IMR-90 (cell line): ENCODE measurements around the gene CLCA1. TPM values are rescaled to one million over a fixed set of nuclear protein-coding genes. Genes with fewer than 3 reads are reported as not detected.

Experiments
- ATAC-seq: fragments of 200-7000 bp; cut with Tn5 transposase; 2 replicates; pipeline ENCODE4 v1.9.1; 2020; ENCODE audit warnings: low read depth, mild to moderate bottlenecking, moderate library complexity
- BruUV-seq: library from RNA; stranded (reverse); fragments of 400-500 nt; replicated peaks from 2 replicates; lab custom pipeline; 2021; lab: Mats Ljungman, UMichigan
- CTCF ChIA-PET: fragments of 300-600 bp; formaldehyde crosslinking; extraction: SDS; loops from one replicate; lab custom pipeline; 2021; ENCODE audit warnings: antibody characterized with exemption; lab: Yijun Ruan, JAX
- POLR2A ChIA-PET: fragments of 300-600 bp; sonication (Branson Sonifier 250); formaldehyde crosslinking; loops from one replicate; lab custom pipeline; 2022; ENCODE audit warnings: antibody characterized with exemption; ENCODE audit not compliant: unreplicated experiment; lab: Charles Lee
- DNase-seq: peaks from one replicate; pipeline ENCODE4 v3.0.0; 2013
- H2AFZ ChIP-seq: replicated peaks from 2 replicates; pipeline ENCODE3; 2013; ENCODE audit warnings: low read length, mild to moderate bottlenecking; ENCODE audit not compliant: poor library complexity
- H2AK5ac ChIP-seq: 2 replicates; pipeline ENCODE4 v1.6.1; 2013; ENCODE audit warnings: low read depth, low read length, inconsistent platforms
- H2AK9ac ChIP-seq: replicated peaks from 2 replicates; pipeline ENCODE3; 2013; ENCODE audit warnings: mild to moderate bottlenecking, low read depth, low read length, moderate library complexity; ENCODE audit not compliant: poor library complexity
- H2BK120ac ChIP-seq: 2 replicates; pipeline ENCODE4 v1.6.1; 2013; ENCODE audit warnings: low read depth, low read length, inconsistent platforms
- H2BK15ac ChIP-seq: 3 replicates; pipeline ENCODE4 v1.6.1; 2013; ENCODE audit warnings: low read depth, low read length, inconsistent platforms
- H2BK20ac ChIP-seq: 2 replicates; pipeline ENCODE4 v1.6.1; 2013; ENCODE audit warnings: low read depth, mild to moderate bottlenecking, inconsistent platforms, low read length, moderate library complexity
- H2BK5ac ChIP-seq: 2 replicates; pipeline ENCODE4 v1.6.1; 2013; ENCODE audit warnings: mild to moderate bottlenecking, low read depth, low read length, inconsistent platforms; ENCODE audit not compliant: poor library complexity, severe bottlenecking
- H3K14ac ChIP-seq: replicated peaks from 2 replicates; pipeline ENCODE4 v1.6.1; 2013; ENCODE audit warnings: low read depth, low read length, inconsistent platforms
- H3K18ac ChIP-seq: 2 replicates; pipeline ENCODE4 v1.6.1; 2013; ENCODE audit warnings: low read depth, low read length, control low read depth
- H3K23ac ChIP-seq: 2 replicates; pipeline ENCODE4 v1.6.1; 2013; ENCODE audit warnings: low read depth, low read length, inconsistent platforms
- H3K27ac ChIP-seq: 2 replicates; pipeline ENCODE4 v1.5.1; 2013; ENCODE audit warnings: mild to moderate bottlenecking, control low read depth, low read length; ENCODE audit not compliant: insufficient read depth
- H3K27me3 ChIP-seq: 2 replicates; pipeline ENCODE4 v1.6.1; 2013; ENCODE audit warnings: low read length; ENCODE audit not compliant: control insufficient read depth, insufficient read depth
- H3K36me3 ChIP-seq: 2 replicates; pipeline ENCODE4 v1.6.1; 2013; ENCODE audit warnings: low read length, mixed read lengths; ENCODE audit not compliant: control insufficient read depth, insufficient read depth
- H3K4ac ChIP-seq: 2 replicates; pipeline ENCODE4 v1.6.1; 2013; ENCODE audit warnings: low read depth, low read length, inconsistent platforms
- H3K4me1 ChIP-seq: 2 replicates; pipeline ENCODE4 v1.6.1; 2013; ENCODE audit warnings: low read length, mixed read lengths; ENCODE audit not compliant: control insufficient read depth, insufficient read depth
- H3K4me2 ChIP-seq: 2 replicates; pipeline ENCODE4 v1.6.1; 2013; ENCODE audit warnings: low read depth, mild to moderate bottlenecking, control low read depth, low read length, moderate library complexity
- H3K4me3 ChIP-seq: 2 replicates; pipeline ENCODE4 v1.5.1; 2013; ENCODE audit warnings: low read depth, mild to moderate bottlenecking, control low read depth, low read length, moderate library complexity; ENCODE audit not compliant: insufficient read depth
- H3K56ac ChIP-seq: 2 replicates; pipeline ENCODE4 v1.6.1; 2013; ENCODE audit warnings: low read length, inconsistent platforms; ENCODE audit not compliant: insufficient read depth; ENCODE audit errors: extremely low read depth
- H3K79me1 ChIP-seq, 2 experiments: 2 replicates each; pipeline ENCODE4 v1.6.1; 2013; ENCODE audit warnings: low read length in 2 of 2, inconsistent platforms in 1 of 2, low read depth in 1 of 2
- H3K9ac ChIP-seq: 2 replicates; pipeline ENCODE4 v1.6.1; 2013; ENCODE audit warnings: low read depth, low read length, control low read depth
- H3K9me1 ChIP-seq: 2 replicates; pipeline ENCODE4 v1.6.1; 2013; ENCODE audit warnings: low read length, inconsistent platforms; ENCODE audit not compliant: insufficient read depth
- H3K9me3 ChIP-seq: 2 replicates; pipeline ENCODE4 v1.6.1; 2013; ENCODE audit warnings: low read length; ENCODE audit not compliant: control insufficient read depth, insufficient read depth
- H4K20me1 ChIP-seq: 2 replicates; pipeline ENCODE4 v1.6.1; 2013; ENCODE audit warnings: low read length, inconsistent platforms; ENCODE audit not compliant: insufficient read depth
- H4K5ac ChIP-seq: 2 replicates; pipeline ENCODE4 v1.6.1; 2013; ENCODE audit warnings: mild to moderate bottlenecking, low read depth, low read length, control low read depth
- H4K8ac ChIP-seq, 2 experiments: 2 replicates each; pipeline ENCODE4 v1.6.1; 2013; ENCODE audit warnings: low read depth in 2 of 2, low read length in 2 of 2, control low read depth in 1 of 2, inconsistent platforms in 1 of 2
- H4K91ac ChIP-seq: 2 replicates; pipeline ENCODE4 v1.6.1; 2013; ENCODE audit warnings: low read depth, low read length, inconsistent platforms; ENCODE audit not compliant: insufficient read depth
- CHD1 ChIP-seq: IDR thresholded peaks from 2 replicates; pipeline ENCODE4 v1.6.1; 2012; ENCODE audit warnings: low read depth, low read length, improper control_type of control experiment
- ELK1 ChIP-seq: fragments of 150-350 bp; IDR thresholded peaks from 2 replicates; pipeline ENCODE4 v1.6.1; 2016; ENCODE audit warnings: low read depth, mild to moderate bottlenecking, low read length, moderate library complexity, borderline replicate concordance
- FOS ChIP-seq: fragments of 150-350 bp; IDR thresholded peaks from 2 replicates; pipeline ENCODE4 v1.6.1; 2016; ENCODE audit warnings: low read depth, low read length
- MAFK ChIP-seq: IDR thresholded peaks from 2 replicates; pipeline ENCODE4 v1.6.1; 2012; ENCODE audit warnings: low read depth, low read length, improper control_type of control experiment
- NFE2L2 ChIP-seq: fragments of 150-350 bp; IDR thresholded peaks from 2 replicates; pipeline ENCODE4 v1.6.1; 2016; ENCODE audit warnings: low read depth, mild to moderate bottlenecking, low read length
- POLR2A ChIP-seq: IDR thresholded peaks from 2 replicates; pipeline ENCODE4 v1.6.1; 2012; ENCODE audit warnings: mild to moderate bottlenecking, low read depth, low read length
- RAD21 ChIP-seq: IDR thresholded peaks from 2 replicates; pipeline ENCODE4 v1.6.1; 2012; ENCODE audit warnings: low read length, improper control_type of control experiment
- RFX5 ChIP-seq: IDR thresholded peaks from 2 replicates; pipeline ENCODE4 v1.8.0; 2012; ENCODE audit warnings: low read depth, mild to moderate bottlenecking, low read length, moderate library complexity
- SMC3 ChIP-seq: fragments of 150-350 bp; IDR thresholded peaks from 2 replicates; pipeline ENCODE4 v1.6.1; 2016; ENCODE audit warnings: low read depth, mild to moderate bottlenecking, antibody characterized with exemption, low read length, moderate library complexity
- WGBS, 2 experiments: methylation state at CpG; one replicate each; pipeline versions ENCODE4 v1.1.5 to v1.1.7; 2013; ENCODE audit warnings: missing lambda C conversion rate in 2 of 2; ENCODE audit not compliant: insufficient read length in 1 of 2; ENCODE audit errors: extremely low coverage in 2 of 2; 5-methylcytosine and 5-hydroxymethylcytosine counted together
- dilution Hi-C: fragments of 300-500 bp; cut with HindIII; formaldehyde crosslinking; loops from one replicate; pipeline ENCODE4 v1.14.3; 2018; ENCODE audit warnings: low sequenced_read_pairs; ENCODE audit not compliant: unreplicated experiment
- in situ Hi-C: fragments of 300-500 bp; cut with MboI; formaldehyde crosslinking; loops from 3 replicates; pipeline ENCODE4 v1.14.3; 2019; ENCODE audit warnings: low sequenced_read_pairs, inconsistent platforms, mixed read lengths
- intact Hi-C: fragments of 100-400 bp; cut with micrococcal nuclease; formaldehyde crosslinking; loops from 2 replicates; pipeline ENCODE4 v1.10.0; 2022
- polyA plus RNA-seq, 3 experiments: library from polyadenylated mRNA; depleted of rRNA; stranded (reverse); fragments of >200 nt; gene quantifications; 2 replicates each; pipeline ENCODE4 v1.2.3, GENCODE V29; 2012; ENCODE audit warnings: low replicate concordance in 1 of 3
- total RNA-seq: library from RNA; depleted of rRNA; stranded (reverse); fragments of >200 nt; gene quantifications from 2 replicates; pipeline ENCODE4 v1.2.3, GENCODE V29; 2012
- TF ChIP-seq, protein P1 (sequence below): fragments of 150-350 bp; IDR thresholded peaks from 2 replicates; pipeline ENCODE4 v1.6.1; 2017; ENCODE audit warnings: mild to moderate bottlenecking, antibody characterized with exemption, low read length, low read depth

Gene CLCA1
- total and polyA plus RNA-seq, 2 of the 4 experiments (the other 2 are of a cell fraction): not detected

- no peaks in the 10 kb centered on the region for H3K4me1 ChIP-seq
- no peak overlapping the region for H2BK15ac ChIP-seq
- intact Hi-C loops: no loop called here
- H2AK5ac ChIP-seq: no peak overlapping the region
- no peak overlapping the region for H2AK9ac ChIP-seq
- no peak for DNase-seq
- H4K20me1 ChIP-seq: no peaks in the 10 kb centered on the region
- no TSS peak for BruUV-seq
- no peaks in the 10 kb centered on the region for H3K79me1 ChIP-seq
- no peak overlapping the region for H4K8ac ChIP-seq
- no peak overlapping the region for H3K27ac ChIP-seq
- ATAC-seq: no peak
- H3K18ac ChIP-seq: no peak overlapping the region
- no CpG with 5 or more reads among the region's 2 CpGs for WGBS, 2 experiments
- no peak overlapping the region for H3K4me2 ChIP-seq
- H4K91ac ChIP-seq: no peak overlapping the region
- TF ChIP-seq POLR2A: no peak
- TF ChIP-seq MAFK: no peak
- TF ChIP-seq SMC3: no peak
- no peak for TF ChIP-seq CHD1
- no peak for TF ChIP-seq RAD21
- TF ChIP-seq ELK1: no peak
- no peak for TF ChIP-seq NFE2L2
- TF ChIP-seq, protein P1, sequence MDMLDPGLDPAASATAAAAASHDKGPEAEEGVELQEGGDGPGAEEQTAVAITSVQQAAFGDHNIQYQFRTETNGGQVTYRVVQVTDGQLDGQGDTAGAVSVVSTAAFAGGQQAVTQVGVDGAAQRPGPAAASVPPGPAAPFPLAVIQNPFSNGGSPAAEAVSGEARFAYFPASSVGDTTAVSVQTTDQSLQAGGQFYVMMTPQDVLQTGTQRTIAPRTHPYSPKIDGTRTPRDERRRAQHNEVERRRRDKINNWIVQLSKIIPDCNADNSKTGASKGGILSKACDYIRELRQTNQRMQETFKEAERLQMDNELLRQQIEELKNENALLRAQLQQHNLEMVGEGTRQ: no peak
- no peak for TF ChIP-seq FOS
- no peak for TF ChIP-seq RFX5
- no peak overlapping the region for H2BK5ac ChIP-seq
- peaks cover 13% of the 10 kb centered on the region for H3K27me3 ChIP-seq
- in situ Hi-C loops: no loop called here
- no peak overlapping the region for H3K23ac ChIP-seq
- ChIA-PET POLR2A (no interaction called here), CTCF (no interaction called here)
- H2BK20ac ChIP-seq: no peak overlapping the region
- H3K4ac ChIP-seq: no peak overlapping the region
- H3K14ac ChIP-seq: no peak overlapping the region
- H3K36me3 ChIP-seq: no peaks in the 10 kb centered on the region
- dilution Hi-C loops: no loop called here
- no peak overlapping the region for H2AFZ ChIP-seq
- H4K5ac ChIP-seq: no peak overlapping the region
- no peak overlapping the region for H3K4me3 ChIP-seq
- H3K9ac ChIP-seq: no peak overlapping the region
- no peaks in the 10 kb centered on the region for H3K9me3 ChIP-seq
- H3K56ac ChIP-seq: no peak overlapping the region
- H3K9me1 ChIP-seq: no peaks in the 10 kb centered on the region
- H2BK120ac ChIP-seq: no peak overlapping the region
These were observed 2.5 kb upstream of the CLCA1 start for GRCh38 chr1:86466109-86466844.
